SK-N-SH (cell line): ENCODE measurements around the gene RBM18. TPM values are rescaled to one million over a fixed set of nuclear protein-coding genes. Genes with fewer than 3 reads are reported as not detected.

Source experiments
- CTCF ChIA-PET: fragments of 300-600, 350-600 bp; formaldehyde crosslinking; extraction: SDS; loops from one replicate; lab custom pipeline; 2021; lab: Yijun Ruan, JAX
- POLR2A ChIA-PET: fragments of 350-600 bp; sonication (Branson Sonifier 250); formaldehyde crosslinking; extraction: SDS; loops from one replicate; lab custom pipeline; 2020; ENCODE audit warnings: antibody characterized with exemption, inconsistent platforms; lab: Yijun Ruan, JAX
- DNase-seq: peaks from one replicate; pipeline ENCODE4 v3.0.0; 2012
- H2AFZ ChIP-seq: fragments of 200-600 bp; sonication (generic); 2 replicates; pipeline ENCODE4 v1.8.1; 2016; ENCODE audit warnings: antibody characterized with exemption, mild to moderate bottlenecking, low read depth
- H3F3A ChIP-seq: fragments of 200-600 bp; sonication (generic); replicated peaks from 2 replicates; pipeline ENCODE3; 2016; ENCODE audit warnings: antibody characterized with exemption, mild to moderate bottlenecking; ENCODE audit not compliant: insufficient read depth
- H3K27ac ChIP-seq, 2 experiments: fragments of 200-500 bp in 1 of 2; fragments of 200-600 bp in 1 of 2; sonication (Bioruptor generic) in 1 of 2; sonication (generic), shearing (Covaris generic) in 1 of 2; 2 replicates each; pipeline versions ENCODE4 v1.5.1 to v1.6.1; 2014 to 2016; ENCODE audit warnings: low read depth in 2 of 2, inconsistent platforms in 1 of 2, low read length in 1 of 2, mild to moderate bottlenecking in 1 of 2, mixed read lengths in 1 of 2
- H3K27me3 ChIP-seq: fragments of 200-600 bp; sonication (generic), shearing (Covaris generic); 2 replicates; pipeline ENCODE4 v1.6.1; 2016; ENCODE audit warnings: mixed run types; ENCODE audit not compliant: insufficient read depth
- H3K36me3 ChIP-seq, 2 experiments: fragments of 200-500 bp in 1 of 2; fragments of 200-600 bp in 1 of 2; sonication (Bioruptor generic) in 1 of 2; sonication (generic) in 1 of 2; replicated peaks in 1 of 2; 2 replicates each; pipeline versions ENCODE3 to v1.5.1; 2014 to 2016; ENCODE audit warnings: low read length in 1 of 2, mild to moderate bottlenecking in 1 of 2; ENCODE audit not compliant: insufficient read depth in 2 of 2, control insufficient read depth in 1 of 2
- H3K4me1 ChIP-seq, 2 experiments: fragments of 200-500 bp in 1 of 2; fragments of 200-600 bp in 1 of 2; sonication (Bioruptor generic) in 1 of 2; sonication (generic), shearing (Covaris generic) in 1 of 2; 2 replicates each; pipeline versions ENCODE4 v1.5.1 to v1.6.1; 2014 to 2016; ENCODE audit warnings: low read depth in 1 of 2, low read length in 1 of 2, mixed run types in 1 of 2; ENCODE audit not compliant: insufficient read depth in 2 of 2, control insufficient read depth in 1 of 2
- H3K4me2 ChIP-seq: fragments of 200-600 bp; sonication (generic), shearing (Covaris generic); 2 replicates; pipeline ENCODE4 v1.6.1; 2017; ENCODE audit warnings: mixed run types
- H3K4me3 ChIP-seq, 2 experiments: fragments of 200-500 bp in 1 of 2; fragments of 200-600 bp in 1 of 2; sonication (Bioruptor generic) in 1 of 2; sonication (generic), shearing (Covaris generic) in 1 of 2; 2 replicates each; pipeline versions ENCODE4 v1.5.1 to v1.8.1; 2014 to 2016; ENCODE audit warnings: low read depth in 2 of 2, inconsistent platforms in 1 of 2, low read length in 1 of 2, mild to moderate bottlenecking in 1 of 2, mixed read lengths in 1 of 2, moderate library complexity in 1 of 2
- H3K79me2 ChIP-seq: fragments of 200-600 bp; sonication (generic); 2 replicates; pipeline ENCODE4 v1.8.1; 2017; ENCODE audit warnings: mild to moderate bottlenecking; ENCODE audit not compliant: insufficient read depth
- H3K9ac ChIP-seq: fragments of 200-600 bp; sonication (generic); 2 replicates; pipeline ENCODE4 v1.6.1; 2017; ENCODE audit warnings: mixed run types
- H3K9me2 ChIP-seq: fragments of 200-600 bp; sonication (generic); 2 replicates; pipeline ENCODE4 v1.6.1; 2017; ENCODE audit warnings: mixed run types
- H3K9me3 ChIP-seq: fragments of 200-600 bp; sonication (generic); 2 replicates; pipeline ENCODE4 v1.6.1; 2017; ENCODE audit warnings: mixed run types, mild to moderate bottlenecking, moderate library complexity
- H4K20me1 ChIP-seq: fragments of 200-600 bp; sonication (generic); 2 replicates; pipeline ENCODE4 v1.6.1; 2017; ENCODE audit warnings: mild to moderate bottlenecking, mixed run types; ENCODE audit not compliant: insufficient read depth
- CHD2 ChIP-seq: fragments of 150-350 bp; IDR thresholded peaks from 2 replicates; pipeline ENCODE4 v1.6.1; 2018; ENCODE audit warnings: low read length; ENCODE audit not compliant: partially characterized antibody
- CTCF ChIP-seq: fragments of 200-600 bp; sonication (generic); IDR thresholded peaks from 2 replicates; pipeline ENCODE4 v1.6.1; 2017; ENCODE audit warnings: antibody characterized with exemption, mild to moderate bottlenecking, moderate library complexity
- EP300 ChIP-seq, 2 experiments: IDR thresholded peaks; 2 replicates each; pipeline versions ENCODE4 v1.4.0 to v1.6.1; 2012; ENCODE audit warnings: borderline replicate concordance in 1 of 2, low read depth in 1 of 2, low read length in 1 of 2
- EZH2phosphoT487 ChIP-seq: fragments of 200-600 bp; sonication (generic); IDR thresholded peaks from 2 replicates; pipeline ENCODE4 v1.6.1; 2017; ENCODE audit warnings: low read depth, mixed run types, mild to moderate bottlenecking, antibody characterized with exemption, moderate library complexity, borderline replicate concordance
- FOSL2 ChIP-seq: IDR thresholded peaks from 2 replicates; pipeline ENCODE4 v1.4.0; 2012; ENCODE audit warnings: low read depth, mild to moderate bottlenecking, moderate library complexity, borderline replicate concordance
- FOXM1 ChIP-seq: IDR thresholded peaks from 2 replicates; pipeline ENCODE4 v1.4.0; 2012; ENCODE audit warnings: low read depth, mild to moderate bottlenecking
- GABPA ChIP-seq: IDR thresholded peaks from 2 replicates; pipeline ENCODE4 v1.4.0; 2012; ENCODE audit warnings: low read depth, mild to moderate bottlenecking
- GATA2 ChIP-seq: sonication (generic); formaldehyde crosslinking; IDR thresholded peaks from 2 replicates; pipeline ENCODE4 v1.5.0; 2020; ENCODE audit warnings: mild to moderate bottlenecking, missing genetic modification reagents
- MEF2A ChIP-seq: IDR thresholded peaks from 2 replicates; pipeline ENCODE4 v1.4.0; 2012; ENCODE audit warnings: low read depth, borderline replicate concordance
- MXI1 ChIP-seq: IDR thresholded peaks from 2 replicates; pipeline ENCODE4 v1.6.1; 2012; ENCODE audit warnings: mild to moderate bottlenecking, low read depth, low read length, improper control_type of control experiment
- NFIC ChIP-seq: IDR thresholded peaks from 2 replicates; pipeline ENCODE4 v1.4.0; 2012; ENCODE audit warnings: borderline replicate concordance
- RAD21 ChIP-seq: IDR thresholded peaks from 2 replicates; pipeline ENCODE4 v1.6.1; 2012; ENCODE audit warnings: mild to moderate bottlenecking, low read length
- RFX5 ChIP-seq: IDR thresholded peaks from 2 replicates; pipeline ENCODE4 v1.6.1; 2012; ENCODE audit warnings: mild to moderate bottlenecking, improper control_type of control experiment, low read length
- RXRA ChIP-seq: IDR thresholded peaks from 2 replicates; pipeline ENCODE4 v1.4.0; 2012; ENCODE audit warnings: low read depth, mild to moderate bottlenecking, borderline replicate concordance
- SIN3A ChIP-seq: IDR thresholded peaks from 2 replicates; pipeline ENCODE4 v1.6.1; 2012; ENCODE audit warnings: low read depth, mild to moderate bottlenecking, low read length, moderate library complexity, borderline replicate concordance
- SMC3 ChIP-seq: IDR thresholded peaks from 2 replicates; pipeline ENCODE4 v1.6.1; 2012; ENCODE audit warnings: low read depth, low read length, improper control_type of control experiment
- TAF1 ChIP-seq: IDR thresholded peaks from 2 replicates; pipeline ENCODE4 v1.6.1; 2012; ENCODE audit warnings: low read depth, mild to moderate bottlenecking, low read length, moderate library complexity, borderline replicate concordance
- WGBS: methylation state at CpG from one replicate; pipeline ENCODE4 v1.1.6; 2017; ENCODE audit warnings: low lambda C conversion rate; 5-methylcytosine and 5-hydroxymethylcytosine counted together
- polyA plus RNA-seq, 3 experiments: library from polyadenylated mRNA; depleted of rRNA; stranded (reverse); fragments of >200 nt; gene quantifications; 2 replicates each; pipeline ENCODE4 v1.2.3, GENCODE V29; 2012
- TF ChIP-seq, protein P1 (sequence below): IDR thresholded peaks from 2 replicates; pipeline ENCODE4; 2012
- TF ChIP-seq, protein P2 (sequence below): IDR thresholded peaks from 2 replicates; pipeline ENCODE4 v1.4.0; 2012; ENCODE audit warnings: low read depth, borderline replicate concordance

RBM18 gene
- polyA plus RNA-seq, 1 of the 3 experiments (the other 2 are of a cell fraction) = 8.2 TPM

GRCh38 chr9:122277285-122277897 lies 12.8 kb upstream of the RBM18 start:
- peaks cover 76% of the 10 kb centered on the region for H3K79me2 ChIP-seq
- CTCF ChIA-PET = interaction anchor here (0.6 kb wide), 1 partner anchor 615 kb away, joined by 3 read pairs; no protein-coding TSS in a partner anchor

GRCh38 chr9:122276096-122276495 lies 11.5 kb upstream of the RBM18 start:
- Histone ChIP-seq H4K20me1 (no peaks in the 10 kb centered on the region; the same call in 1 of the 2 replicates), H3K9me2 (no peaks in the 10 kb centered on the region), H3K9me3 (0 out of 2 replicates have a peak, but pooled peaks cover 6% of the 10 kb centered on the region), H3K27me3 (no peaks in the 10 kb centered on the region), H3K9ac (no peak overlapping the region), H3K4me1 (no peaks in the 10 kb centered on the region; a peak in 1 of 4 replicates), H3K27ac (no peak overlapping the region), H3K79me2 (peaks cover 78% of the 10 kb centered on the region), H3K4me2 (no peak overlapping the region)
- POLR2A ChIA-PET = no interaction called here
- DNase-seq = no peak
- CTCF ChIA-PET = interaction anchor here (1.3 kb wide), 1 partner anchor 31 kb away, joined by 3 read pairs; no protein-coding TSS in a partner anchor
- 97% methylated on average over 7 of the region's 7 CpGs for WGBS
- TF ChIP-seq NFIC (no peak), SIN3A (no peak), MEF2A (no peak), FOXM1 (no peak), EP300 (IDR thresholded peaks at IDR 0.05; ENCODE audit: borderline replicate concordance in 1 of 2, low read depth in 1 of 2, low read length in 1 of 2) (no peak), RAD21 (no peak), RFX5 (no peak), MXI1 (no peak), GABPA (no peak), CHD2 (no peak), FOSL2 (no peak), CTCF (no peak), GATA2 (CRISPR knock-in tag) (no peak), EZH2phosphoT487 (no peak)
- TF ChIP-seq, protein P1, sequence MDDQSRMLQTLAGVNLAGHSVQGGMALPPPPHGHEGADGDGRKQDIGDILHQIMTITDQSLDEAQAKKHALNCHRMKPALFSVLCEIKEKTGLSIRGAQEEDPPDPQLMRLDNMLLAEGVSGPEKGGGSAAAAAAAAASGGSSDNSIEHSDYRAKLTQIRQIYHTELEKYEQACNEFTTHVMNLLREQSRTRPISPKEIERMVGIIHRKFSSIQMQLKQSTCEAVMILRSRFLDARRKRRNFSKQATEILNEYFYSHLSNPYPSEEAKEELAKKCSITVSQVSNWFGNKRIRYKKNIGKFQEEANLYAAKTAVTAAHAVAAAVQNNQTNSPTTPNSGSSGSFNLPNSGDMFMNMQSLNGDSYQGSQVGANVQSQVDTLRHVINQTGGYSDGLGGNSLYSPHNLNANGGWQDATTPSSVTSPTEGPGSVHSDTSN = no peak
- TF ChIP-seq, all 33 proteins: peak for 0
- Histone ChIP-seq H3F3A (no peaks in the 10 kb centered on the region), H3K36me3 (peaks cover 17 to 63% of the 10 kb centered on the region in 2 experiments), H3K4me3 (no peak overlapping the region), H2AFZ (no peak overlapping the region)

More at GRCh38 chr9:122277285-122277897, 12.8 kb upstream of the RBM18 start:
- Histone ChIP-seq H3K27me3 (no peaks in the 10 kb centered on the region), H2AFZ (no peak overlapping the region), H4K20me1 (no peaks in the 10 kb centered on the region; the same call in 1 of the 2 replicates), H3K9me3 (0 out of 2 replicates have a peak, but pooled peaks cover 6% of the 10 kb centered on the region), H3K9me2 (no peaks in the 10 kb centered on the region), H3F3A (no peaks in the 10 kb centered on the region), H3K36me3 (peaks cover 22 to 59% of the 10 kb centered on the region in 2 experiments), H3K4me1 (no peaks in the 10 kb centered on the region; a peak in 1 of 4 replicates), H3K4me2 (no peak overlapping the region), H3K27ac (no peak overlapping the region), H3K9ac (no peak overlapping the region), H3K4me3 (no peak overlapping the region)
- no peak for DNase-seq
- POLR2A ChIA-PET = no interaction called here
- TF ChIP-seq RXRA (no peak), FOXM1 (no peak), SMC3 (no peak), TAF1 (no peak), EZH2phosphoT487 (no peak)
- TF ChIP-seq, protein P2, sequence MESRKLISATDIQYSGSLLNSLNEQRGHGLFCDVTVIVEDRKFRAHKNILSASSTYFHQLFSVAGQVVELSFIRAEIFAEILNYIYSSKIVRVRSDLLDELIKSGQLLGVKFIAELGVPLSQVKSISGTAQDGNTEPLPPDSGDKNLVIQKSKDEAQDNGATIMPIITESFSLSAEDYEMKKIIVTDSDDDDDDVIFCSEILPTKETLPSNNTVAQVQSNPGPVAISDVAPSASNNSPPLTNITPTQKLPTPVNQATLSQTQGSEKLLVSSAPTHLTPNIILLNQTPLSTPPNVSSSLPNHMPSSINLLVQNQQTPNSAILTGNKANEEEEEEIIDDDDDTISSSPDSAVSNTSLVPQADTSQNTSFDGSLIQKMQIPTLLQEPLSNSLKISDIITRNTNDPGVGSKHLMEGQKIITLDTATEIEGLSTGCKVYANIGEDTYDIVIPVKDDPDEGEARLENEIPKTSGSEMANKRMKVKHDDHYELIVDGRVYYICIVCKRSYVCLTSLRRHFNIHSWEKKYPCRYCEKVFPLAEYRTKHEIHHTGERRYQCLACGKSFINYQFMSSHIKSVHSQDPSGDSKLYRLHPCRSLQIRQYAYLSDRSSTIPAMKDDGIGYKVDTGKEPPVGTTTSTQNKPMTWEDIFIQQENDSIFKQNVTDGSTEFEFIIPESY = no peak
- WGBS = 95% methylated on average over 10 of the region's 10 CpGs
